ENCODE data around the gene BYSL.
A peak's percentile ranks its signal among the peaks of the same experiment; 100 is the strongest.

Gene BYSL

DNA sequence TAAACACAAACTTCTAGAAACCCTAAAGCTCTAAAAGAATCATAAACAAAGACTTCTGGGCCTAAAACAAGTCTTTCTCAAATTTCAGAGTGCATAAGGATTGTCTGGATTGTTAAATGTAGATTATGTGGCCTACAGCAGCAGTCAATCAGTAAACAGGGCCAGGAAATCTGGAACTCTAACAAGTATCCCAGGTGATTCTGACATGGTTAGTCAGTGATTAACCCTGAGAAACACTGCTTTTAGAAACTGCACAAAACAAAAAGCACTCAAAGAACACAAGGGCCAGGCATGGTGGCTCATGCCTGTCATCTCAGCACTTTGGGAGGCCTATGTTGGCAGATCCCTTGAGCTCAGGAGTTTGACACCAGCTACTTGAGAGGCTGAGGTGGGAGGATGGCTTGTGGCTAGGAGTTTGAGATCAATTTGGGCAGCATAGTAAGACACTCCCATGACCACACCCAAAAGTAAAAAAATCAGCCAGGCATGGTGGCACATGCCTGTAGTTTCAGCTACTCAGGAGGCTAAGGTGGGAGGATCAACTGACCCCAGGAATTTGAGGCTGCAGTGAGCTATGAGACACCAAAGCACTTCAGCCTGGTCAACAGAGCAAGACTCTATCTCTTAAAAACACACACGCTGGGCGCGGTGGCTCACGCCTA lies 6.3 kb upstream of the BYSL start:
- no peak for DNase-seq (ENCODE audit: low spot score)

DNA sequence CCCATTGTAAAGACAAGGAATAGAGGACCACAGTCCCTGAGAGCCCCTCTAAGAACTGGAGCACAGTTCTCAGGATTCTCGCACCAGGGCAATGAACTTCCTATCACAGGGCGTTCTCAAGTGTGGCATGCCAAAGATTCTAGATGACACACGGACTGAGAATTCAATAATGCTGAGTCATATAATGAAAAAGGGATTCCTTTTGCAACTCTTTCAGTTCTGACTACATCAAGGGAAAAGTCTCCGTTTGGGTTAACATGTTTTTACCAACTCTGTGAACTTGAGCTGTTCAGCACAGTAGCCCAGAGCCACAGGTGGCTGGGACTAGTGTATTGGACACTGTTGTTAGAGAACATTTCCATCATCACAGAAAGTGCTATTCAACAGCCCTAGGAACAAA lies 3.8 kb upstream of the BYSL start:
- DNase-seq (ENCODE audit: low spot score): no peak

DNA sequence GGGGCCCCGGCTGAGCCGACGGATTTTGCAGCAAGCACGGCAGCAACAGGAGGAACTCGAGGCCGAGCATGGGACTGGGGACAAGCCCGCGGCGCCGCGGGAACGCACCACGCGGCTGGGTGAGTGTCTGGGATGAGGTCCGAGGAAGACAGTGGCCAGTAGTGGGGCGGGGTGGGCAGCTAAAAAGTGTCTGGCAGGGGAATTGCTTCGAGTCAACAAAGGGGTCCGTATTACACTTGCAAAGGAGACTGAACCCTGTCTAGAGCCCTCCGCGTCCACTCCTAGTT lies 356 bp downstream of the BYSL start:
- no peak for DNase-seq (ENCODE audit: low spot score)

DNA sequence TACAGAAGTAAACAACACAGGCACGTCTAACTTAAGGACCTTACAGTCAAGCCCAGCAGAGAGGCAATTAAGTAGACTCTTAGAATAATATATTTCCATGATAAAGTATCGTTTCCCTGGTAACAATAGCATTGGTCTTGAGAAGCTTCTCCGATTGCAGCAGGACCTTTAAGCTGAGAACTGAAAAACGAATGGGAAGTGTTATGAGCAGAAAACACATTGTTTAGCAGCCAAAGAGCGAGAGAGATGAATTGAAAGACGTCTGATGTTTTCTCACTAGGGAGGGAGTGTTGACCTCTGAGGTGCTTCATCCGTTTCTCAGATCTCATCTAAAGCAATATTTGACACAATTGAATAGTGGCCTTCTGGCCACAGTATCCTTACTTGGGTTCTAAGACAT lies 855 bp downstream of the BYSL start:
- DNase-seq (ENCODE audit: low spot score): no peak

DNA sequence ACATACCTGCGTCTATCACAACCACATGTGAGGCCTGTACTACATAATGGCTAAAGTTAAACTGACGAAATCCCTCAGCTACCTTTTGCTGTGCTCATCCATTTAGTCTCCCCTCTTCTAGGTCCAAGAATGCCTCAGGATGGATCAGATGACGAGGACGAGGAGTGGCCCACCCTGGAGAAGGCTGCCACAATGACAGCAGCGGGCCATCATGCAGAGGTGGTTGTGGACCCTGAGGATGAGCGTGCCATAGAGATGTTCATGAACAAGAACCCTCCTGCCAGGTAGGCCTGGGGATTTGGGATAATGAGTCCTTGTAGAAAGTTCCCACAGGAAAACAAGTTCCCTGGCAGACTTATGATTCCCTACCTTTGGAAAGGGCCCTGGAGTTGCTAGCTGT lies 6.0 kb downstream of the BYSL start:
- DNase-seq (ENCODE audit: low spot score): no peak

DNA sequence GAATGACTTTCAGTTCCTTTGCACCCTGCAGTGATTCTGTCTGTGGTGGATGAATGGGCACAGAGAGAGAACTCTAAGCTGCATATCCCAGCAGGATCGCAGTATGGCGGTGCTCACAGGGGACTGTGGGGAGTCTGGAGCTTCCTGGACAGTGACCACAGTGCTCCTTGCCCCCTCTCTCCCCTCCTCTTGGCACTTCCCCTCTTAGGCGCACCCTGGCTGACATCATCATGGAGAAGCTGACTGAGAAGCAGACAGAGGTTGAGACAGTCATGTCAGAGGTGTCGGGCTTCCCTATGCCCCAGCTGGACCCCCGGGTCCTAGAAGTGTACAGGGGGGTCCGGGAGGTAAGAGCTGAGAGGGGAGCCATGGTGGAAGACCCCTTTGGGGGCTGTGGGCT lies 8.6 kb downstream of the BYSL start:
- DNase-seq (ENCODE audit: low spot score): no peak

DNA sequence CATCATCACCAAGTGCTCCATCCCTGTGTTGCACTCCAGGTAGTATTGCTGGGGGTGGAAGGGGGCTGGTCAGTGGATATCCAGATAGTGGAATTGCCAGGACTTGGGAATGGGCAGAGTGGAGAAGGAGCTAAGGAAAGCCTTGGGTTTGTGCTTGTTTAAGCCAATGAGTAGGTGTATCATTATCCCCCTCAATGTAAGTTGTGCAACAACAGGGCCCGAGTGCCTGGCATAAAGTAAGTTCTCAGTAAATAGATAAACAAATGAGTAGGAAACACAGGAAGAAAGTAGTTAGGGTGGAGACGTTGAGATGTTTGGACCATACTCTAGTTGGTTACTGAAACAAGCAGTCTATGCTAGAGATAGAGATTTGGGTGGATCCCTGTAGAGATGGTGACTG lies 10.5 kb downstream of the BYSL start:
- DNase-seq (ENCODE audit: low spot score): no peak

DNA sequence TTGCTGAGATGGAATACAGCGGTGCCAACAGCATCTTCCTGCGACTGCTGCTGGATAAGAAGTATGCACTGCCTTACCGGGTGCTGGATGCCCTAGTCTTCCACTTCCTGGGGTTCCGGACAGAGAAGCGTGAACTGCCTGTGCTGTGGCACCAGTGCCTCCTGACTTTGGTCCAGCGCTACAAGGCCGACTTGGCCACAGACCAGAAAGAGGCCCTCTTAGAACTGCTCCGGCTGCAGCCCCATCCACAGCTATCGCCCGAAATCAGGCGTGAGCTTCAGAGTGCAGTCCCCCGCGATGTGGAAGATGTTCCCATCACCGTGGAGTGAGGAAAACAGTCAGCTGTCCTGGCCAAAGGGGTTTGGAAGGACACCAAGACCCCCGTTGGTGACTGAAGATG lies 11.1 kb downstream of the BYSL start:
- no peak for DNase-seq (ENCODE audit: low spot score)

DNA sequence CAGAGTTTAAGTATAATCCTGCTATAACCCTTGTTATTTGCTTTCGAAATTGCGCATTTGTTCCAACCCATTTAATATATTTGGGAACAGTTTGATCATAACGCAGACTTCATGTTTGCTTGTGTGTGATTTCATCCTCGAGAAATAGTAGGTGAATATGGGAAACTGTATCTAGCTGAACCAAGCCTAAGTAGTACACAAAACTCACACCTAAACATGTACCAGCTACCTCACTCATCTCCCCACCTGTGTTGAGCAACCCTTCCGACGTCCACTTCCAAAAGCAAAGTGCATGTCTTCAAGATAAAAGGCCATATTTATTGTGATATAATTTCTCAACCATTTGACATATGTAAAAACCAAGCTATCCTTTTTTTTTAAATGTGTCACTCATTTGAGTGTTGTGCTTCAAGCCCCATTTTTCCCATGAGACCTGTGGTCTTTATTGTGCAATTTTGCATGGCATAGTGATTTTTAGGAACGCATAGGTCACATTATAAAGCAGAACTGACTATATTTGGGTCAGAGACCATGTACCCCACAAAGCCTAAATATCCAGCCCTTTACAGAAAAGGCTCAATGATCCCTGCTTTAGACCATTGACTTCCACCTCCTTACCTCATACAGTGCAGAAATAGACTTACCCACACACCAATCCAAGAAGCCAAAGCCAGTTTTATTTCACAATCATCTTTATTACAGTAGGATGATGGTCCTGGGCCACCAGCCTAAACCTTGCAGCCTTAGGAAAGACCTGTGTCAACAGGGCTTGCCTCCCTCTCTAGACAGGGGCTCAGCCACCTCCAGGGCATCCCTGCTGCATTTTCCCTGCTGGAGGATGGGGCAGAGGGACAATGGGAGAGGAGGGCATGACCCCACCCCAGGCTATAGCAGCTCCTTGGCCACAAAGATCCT lies 13.2 kb downstream of the BYSL start:
- DNase-seq (ENCODE audit: low spot score): no peak

DNA sequence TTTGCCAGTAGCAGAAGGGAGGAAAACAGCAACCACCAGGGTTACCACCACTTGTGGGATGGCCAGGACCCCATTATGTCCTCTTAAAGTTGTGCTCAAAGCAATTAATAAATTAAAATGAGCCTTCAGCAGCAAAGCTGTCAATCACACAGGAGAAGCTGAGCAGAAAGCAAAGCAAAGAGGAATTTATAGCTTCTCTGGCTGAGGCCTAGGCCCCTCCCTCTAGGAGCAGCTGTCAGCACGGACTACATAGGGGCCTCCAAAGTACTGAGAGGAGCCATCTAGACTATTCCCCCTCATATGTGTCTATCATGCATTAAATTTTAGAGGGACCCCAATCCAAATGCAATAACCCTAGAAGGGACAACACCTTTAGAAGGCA lies 13.9 kb downstream of the BYSL start:
- no peak for DNase-seq (ENCODE audit: low spot score)

DNA sequence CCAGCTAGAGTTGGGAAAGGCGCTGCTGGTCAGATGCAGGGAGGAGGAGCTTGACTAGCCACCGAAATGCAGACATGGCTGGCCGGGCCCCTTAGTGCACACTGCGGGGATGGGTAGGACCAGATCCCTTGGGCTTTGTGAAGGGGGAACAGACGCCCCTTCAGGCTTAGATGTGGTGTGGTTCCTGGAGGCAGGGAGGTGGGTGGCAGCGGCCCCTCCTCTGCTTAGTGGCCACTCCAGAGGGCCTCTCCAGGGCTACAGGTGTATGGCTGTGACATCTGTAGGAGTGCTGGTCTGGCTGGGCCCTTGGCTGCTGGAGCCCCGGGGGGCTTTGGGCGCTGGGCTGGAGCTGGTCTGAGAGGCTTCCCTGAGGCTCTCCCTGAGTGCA lies 14.4 kb downstream of the BYSL start:
- DNase-seq (ENCODE audit: low spot score): no peak

DNA sequence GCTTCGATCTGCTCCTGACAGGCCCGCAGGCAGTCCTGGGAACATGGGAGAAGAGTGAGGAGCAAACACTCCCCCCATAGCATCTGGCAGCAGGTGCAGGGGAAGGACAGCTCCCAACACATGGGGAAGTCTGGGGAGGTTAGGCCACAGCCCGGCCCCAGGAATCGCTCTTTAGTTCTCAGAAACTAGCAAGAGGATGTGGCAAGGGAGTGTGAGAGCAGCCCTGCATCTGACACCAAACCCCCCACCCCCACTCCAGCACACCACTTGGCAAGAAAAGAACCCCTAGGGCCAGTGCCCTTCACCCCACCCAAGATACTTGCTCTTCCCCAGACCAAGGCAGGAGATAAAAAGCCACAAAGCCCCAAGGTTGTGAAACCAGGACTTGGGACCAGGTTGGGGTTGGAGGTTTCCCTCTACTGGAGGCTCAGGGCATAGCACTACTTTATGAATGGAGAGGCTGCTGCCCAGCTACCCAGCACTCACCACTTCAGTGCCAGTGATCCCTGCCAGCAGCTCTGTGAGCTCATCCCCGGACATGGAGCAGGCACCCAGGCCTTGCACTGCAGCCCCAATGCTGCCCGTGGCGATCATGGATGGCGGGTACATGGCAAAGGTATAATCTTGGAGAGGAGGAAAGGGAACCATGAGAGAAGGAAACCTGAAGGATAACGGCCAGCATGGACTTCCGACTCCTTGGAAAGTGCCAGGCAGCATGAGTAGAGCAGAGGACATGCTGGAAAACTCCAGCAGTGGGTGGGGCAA lies 15.0 kb downstream of the BYSL start:
- DNase-seq (ENCODE audit: low spot score): peak; percentile 72

DNA sequence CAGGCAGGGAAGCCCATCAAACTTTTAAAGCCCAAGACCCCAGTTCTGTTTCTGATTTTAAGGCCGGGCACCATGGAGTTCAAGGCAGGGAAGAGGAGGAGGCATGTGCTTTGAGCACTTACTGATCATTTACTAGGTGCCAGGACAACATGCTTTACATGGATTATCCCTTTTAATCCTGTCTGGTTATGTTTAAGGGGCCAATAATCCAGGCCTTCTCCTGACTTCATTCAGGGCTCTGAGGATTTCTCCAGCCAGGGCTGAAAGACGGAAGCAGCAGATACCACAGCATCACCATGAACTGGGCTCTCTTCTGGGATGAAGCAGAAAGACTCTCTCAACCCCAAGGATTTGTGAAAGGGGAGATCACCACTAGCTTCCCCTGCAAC lies 16.2 kb downstream of the BYSL start:
- no peak for DNase-seq (ENCODE audit: low spot score)

DNA sequence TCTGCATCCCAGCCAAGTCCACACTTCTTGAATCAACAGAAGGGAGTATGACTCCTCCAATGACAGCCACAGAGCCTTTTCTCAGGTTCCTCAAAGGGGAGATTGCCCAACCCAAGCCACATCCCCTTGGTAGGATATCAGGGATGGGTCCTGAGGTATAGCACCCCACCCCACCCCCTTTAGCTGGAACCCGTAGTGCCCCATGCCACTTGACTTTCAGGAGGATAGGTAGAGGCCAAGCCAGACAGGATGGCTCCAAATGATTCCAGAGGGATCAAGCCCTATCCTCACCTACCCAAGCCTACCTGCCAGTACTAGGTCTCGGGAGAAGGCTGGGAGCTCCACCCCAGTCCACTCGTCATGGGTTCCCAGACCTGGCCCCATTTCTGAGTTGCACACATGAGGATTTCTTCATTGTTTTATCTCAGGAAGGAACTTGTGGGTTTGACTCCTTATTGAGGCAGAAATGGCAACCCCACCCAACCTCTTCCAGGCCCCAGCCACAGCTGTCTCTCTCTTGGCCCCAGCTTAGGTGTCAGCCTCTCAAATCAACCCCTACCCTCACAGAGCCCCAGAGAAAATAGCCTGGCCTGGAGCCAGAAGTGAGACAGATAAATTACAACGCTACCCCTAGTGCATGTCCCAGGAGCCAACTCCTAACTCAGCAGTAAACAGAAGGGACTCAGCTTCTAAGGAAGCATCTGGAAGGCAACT lies 16.7 kb downstream of the BYSL start:
- no peak for DNase-seq (ENCODE audit: low spot score)

DNA sequence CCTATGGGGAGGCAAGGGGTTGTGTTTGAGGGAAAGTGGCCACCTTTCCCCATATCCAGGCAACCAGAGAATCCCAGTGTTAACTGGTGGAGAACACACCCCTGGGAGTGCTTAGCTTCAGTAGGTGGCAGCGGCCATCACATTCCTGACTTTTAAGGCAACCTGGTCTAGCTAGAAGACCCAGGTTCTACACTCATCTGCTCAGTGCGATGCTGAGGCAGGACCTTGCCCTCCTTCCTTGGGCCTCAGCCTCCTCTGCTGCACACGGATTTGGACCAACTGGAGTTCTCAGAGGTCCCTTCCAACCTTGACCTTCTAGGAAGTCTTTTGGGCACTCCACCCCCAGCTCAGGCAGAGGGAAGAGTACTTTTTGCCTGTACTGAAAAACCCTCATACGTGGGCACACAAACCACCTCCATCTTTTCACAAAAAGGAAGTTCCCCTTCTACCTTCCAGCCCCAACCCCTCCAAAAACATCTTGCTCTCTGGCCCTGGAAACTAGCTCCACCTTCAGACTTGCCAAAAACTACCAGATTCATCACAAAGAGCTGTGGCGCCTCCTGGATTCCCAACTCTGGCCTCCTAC lies 17.4 kb downstream of the BYSL start:
- DNase-seq (ENCODE audit: low spot score): no peak

DNA sequence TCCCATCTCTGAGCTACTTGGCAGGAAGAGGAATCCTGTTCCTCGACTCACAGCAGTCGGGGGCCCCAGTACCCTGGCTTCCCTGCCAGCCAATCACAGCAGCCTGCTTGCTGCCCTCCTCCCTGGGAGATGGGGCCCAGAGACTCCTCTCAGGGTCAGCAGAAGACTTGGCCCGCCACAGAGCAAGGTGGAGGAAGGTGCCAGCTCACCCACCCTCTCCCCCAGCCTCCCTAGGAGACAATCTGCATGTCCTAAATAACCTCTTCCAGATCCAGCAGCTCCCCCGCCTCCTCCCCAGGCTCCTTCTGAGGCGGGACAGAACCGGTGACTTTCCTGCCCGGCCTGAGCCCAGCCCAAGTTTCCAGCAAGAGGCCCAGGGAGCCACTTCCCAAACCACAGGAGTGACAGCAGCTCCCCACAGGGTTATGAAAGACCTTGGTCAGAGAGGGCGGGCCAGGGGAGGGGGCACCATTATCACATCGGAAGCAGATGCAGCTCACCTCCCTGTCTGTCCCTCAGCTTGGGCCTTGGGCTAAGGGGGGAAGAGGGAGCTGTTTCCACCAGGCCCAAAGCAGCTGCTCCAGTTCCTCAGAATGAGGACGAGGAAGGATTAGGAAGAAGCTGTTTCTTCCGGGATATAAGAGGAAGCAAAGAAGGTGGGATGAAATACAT lies 18.0 kb downstream of the BYSL start:
- no peak for DNase-seq (ENCODE audit: low spot score)

DNA sequence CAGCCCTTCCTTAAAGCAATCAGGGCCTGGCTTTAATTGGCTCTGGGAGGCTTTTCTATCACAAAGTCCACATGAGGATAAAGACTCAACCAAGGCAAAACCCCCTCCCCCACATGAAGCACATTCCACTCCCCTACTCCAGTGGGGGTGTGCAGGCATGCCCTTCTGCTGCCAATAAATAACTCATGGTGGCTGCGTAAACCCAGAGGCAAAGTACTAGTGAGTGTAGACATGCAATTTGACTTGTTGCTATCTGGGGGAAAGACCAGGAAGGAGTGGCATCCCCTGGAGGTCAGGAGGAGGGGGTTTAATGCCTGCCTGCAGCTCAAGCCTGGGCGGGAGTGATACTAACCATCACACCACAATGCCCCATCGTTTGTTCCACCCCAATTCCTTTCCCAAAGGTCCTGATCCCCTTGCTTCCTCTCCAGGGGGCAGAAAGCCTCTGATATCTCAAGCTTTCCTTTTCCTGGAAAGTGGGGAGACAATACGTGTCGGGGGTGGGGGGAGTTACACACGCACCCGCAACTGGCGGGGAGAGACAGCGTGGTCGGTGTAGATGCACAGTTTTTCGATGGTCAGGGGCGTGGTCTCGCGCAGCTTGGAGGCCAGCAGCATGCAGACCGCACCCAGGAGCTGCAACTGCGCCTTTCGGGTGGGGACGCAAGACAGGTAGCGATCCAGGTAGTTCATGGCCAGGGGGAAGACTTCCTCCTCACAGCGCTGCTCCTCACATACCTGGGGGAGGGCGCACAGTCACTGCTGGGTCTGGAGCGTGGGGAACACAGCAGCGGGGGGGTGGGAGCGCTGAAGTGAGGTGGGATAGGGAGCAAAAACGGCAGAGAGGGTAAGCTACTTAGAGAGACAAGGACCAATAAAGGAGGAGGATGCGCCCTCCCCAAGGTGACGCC lies 18.8 kb downstream of the BYSL start:
- DNase-seq (ENCODE audit: low spot score): no peak

DNA sequence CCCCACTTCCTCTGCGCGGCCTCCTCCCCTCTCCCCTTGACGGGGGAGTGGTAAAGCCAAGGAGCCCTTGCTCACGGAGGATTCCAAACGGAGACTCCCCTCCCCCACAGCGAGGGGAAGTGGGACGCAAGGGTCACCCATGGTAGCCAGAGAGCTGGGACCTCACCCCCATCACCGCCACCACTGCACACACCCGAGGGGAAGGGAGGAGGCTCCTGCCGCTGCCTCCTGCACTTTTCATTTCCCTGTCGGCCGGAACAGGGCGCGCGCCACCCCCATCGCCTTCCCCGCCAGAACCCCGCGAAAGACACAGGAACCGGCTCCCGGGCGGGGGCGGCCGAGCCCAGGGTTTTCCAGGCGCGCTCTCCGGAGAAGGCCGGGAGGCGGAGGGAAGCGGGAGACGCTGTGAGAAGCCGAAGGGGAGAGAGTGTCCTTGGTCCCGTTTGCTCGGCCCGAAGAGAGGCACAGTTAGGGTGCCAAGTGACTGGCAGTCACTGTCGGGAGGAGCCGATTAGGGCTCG lies 19.5 kb downstream of the BYSL start:
- DNase-seq (ENCODE audit: low spot score): no peak

DNA sequence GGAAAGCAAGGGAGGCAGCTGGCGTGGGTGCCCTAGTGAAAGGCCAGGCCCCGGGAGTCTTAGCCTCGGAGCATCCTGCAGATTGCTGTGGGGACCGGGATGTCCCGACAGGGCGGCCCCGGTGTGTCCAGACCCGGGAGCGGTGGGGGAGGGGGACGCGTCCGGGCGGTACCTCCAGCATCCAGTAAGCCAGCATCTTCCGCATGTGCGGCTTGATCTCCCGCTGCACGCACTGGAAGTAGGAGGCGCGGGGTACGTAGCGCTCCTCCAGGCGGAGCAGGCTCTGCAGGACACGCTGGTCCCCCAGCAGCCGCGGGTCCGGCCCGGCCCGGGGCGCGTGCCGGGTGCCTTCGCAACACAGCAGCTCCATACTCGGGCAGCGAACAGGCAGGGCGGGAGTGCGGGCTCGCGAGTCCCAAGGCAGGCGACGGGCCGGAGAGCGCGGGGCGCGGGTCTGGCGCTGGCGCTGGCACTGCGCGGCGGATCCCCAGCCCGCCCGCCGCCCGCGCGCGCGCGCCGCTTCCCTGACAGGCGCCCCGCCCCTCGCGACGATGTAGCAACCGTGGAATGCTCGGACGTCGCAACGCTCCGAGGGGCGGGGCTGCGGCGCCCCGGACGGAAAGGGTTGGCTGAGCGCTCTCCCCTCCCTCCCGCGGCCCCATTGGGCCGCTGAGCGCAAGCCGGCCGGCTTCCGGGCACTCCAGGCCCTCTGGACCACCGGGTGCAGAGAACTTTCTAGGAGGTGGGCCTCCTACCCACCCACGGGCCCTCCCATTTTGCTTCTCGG lies 20.2 kb downstream of the BYSL start, which contains the start of gene CCND3:
Gene CCND3 (minus strand): TSS at position 529 of the 787 bp plus-strand sequence. CDS start 159 bp downstream, at position 370.
- peak; percentile 87 for DNase-seq (ENCODE audit: low spot score)
